ENCODE data around the gene UBE3D. TPM values are rescaled to one million over a fixed set of nuclear protein-coding genes. Genes with fewer than 3 reads are reported as not detected.
A peak's percentile ranks its signal among the peaks of the same experiment; 100 is the strongest.

Gene UBE3D, protein sequence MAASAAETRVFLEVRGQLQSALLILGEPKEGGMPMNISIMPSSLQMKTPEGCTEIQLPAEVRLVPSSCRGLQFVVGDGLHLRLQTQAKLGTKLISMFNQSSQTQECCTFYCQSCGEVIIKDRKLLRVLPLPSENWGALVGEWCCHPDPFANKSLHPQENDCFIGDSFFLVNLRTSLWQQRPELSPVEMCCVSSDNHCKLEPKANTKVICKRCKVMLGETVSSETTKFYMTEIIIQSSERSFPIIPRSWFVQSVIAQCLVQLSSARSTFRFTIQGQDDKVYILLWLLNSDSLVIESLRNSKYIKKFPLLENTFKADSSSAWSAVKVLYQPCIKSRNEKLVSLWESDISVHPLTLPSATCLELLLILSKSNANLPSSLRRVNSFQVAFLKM
- 4.1 to 6.3 TPM (median 4.5 TPM) in 3 replicates for polyA plus RNA-seq
- polyA plus RNA-seq (2011; ENCODE audit: low read depth), result 6.7 TPM
- 3.8 and 5.9 TPM in 2 replicates for polyA plus RNA-seq (2011; cell fraction: cytosol; rRNA removed)
- 6.0 and 6.8 TPM in 2 replicates for polyA plus RNA-seq (2011; cell fraction: nucleus; rRNA removed)
- 3.7 and 6.3 TPM in 2 replicates for polyA plus RNA-seq (2012; ENCODE audit: low replicate concordance)
- polyA minus RNA-seq, result 1.2 to 9.9 TPM (median 3.8 TPM) in 3 replicates
- 1.7 TPM for polyA minus RNA-seq (2011; cell fraction: cytosol; rRNA and poly(A)+ RNA removed)
- 6.5 and 16.5 TPM in 2 replicates for polyA minus RNA-seq (2011; cell fraction: nucleus; rRNA and poly(A)+ RNA removed)

- Histone ChIP-seq H3K4me1 (ENCODE audit: control insufficient read depth, extremely low read depth, insufficient read depth, low read length) (peaks cover 25% of the 10 kb centered on the region), H2AFZ (ENCODE audit: control insufficient read depth, low read length) (peak within 1 kb of the TSS; percentile 93), H3K36me3 (ENCODE audit: control insufficient read depth in 2 of 2, extremely low read depth in 1 of 2, insufficient read depth in 2 of 2, low read length in 2 of 2) (no peaks in the 10 kb centered on the region), H4K20me1 (ENCODE audit: control insufficient read depth, extremely low read depth, insufficient read depth, low read length) (no peaks in the 10 kb centered on the region), H3K27ac (ENCODE audit: control insufficient read depth, insufficient read depth, low read length) (peak within 1 kb of the TSS; percentile 54), H3K9ac (ENCODE audit: control insufficient read depth, extremely low read depth, insufficient read depth, low read length) (peak within 1 kb of the TSS; percentile 85), H3K79me2 (ENCODE audit: control insufficient read depth, insufficient read depth, low read length) (peaks cover 30% of the 10 kb centered on the region), H3K4me2 (ENCODE audit: control insufficient read depth, extremely low read depth, insufficient read depth, low read depth, low read length) (peak within 1 kb of the TSS; percentile 74), H3K4me3 (ENCODE audit: control insufficient read depth in 2 of 3, extremely low read depth in 1 of 3, insufficient read depth in 2 of 3, low read depth in 1 of 3, low read length in 3 of 3) (peak within 1 kb of the TSS; percentile 74 to 96 (median 92)), H3K9me1 (ENCODE audit: control insufficient read depth, extremely low read depth, insufficient read depth, low read length) (no peaks in the 10 kb centered on the region), H3K27me3 (ENCODE audit: control insufficient read depth, extremely low read depth, insufficient read depth, low read length) (no peaks in the 10 kb centered on the region), H3K9me3 (ENCODE audit: control insufficient read depth, low read depth, low read length) (no peaks in the 10 kb centered on the region)
- FAIRE-seq, result no peak
- dilution Hi-C loops (cut with MboI; ENCODE audit: extremely low pct_ligation_motif_present, low sequenced_read_pairs), result no loop called here
- DNase-seq (ENCODE audit: low read depth, low spot score), result peak; percentile 40
- TF ChIP-seq CTCF (optimal IDR thresholded peaks at IDR 0.05 in 1 of 3, IDR thresholded peaks at IDR 0.05 in 1 of 3, conservative IDR thresholded peaks at IDR 0.05 in 1 of 3; ENCODE audit: extremely low read depth in 1 of 3, insufficient read depth in 2 of 3, low read length in 3 of 3) (peak; percentile 73 to 98 (median 93)), EZH2 (IDR thresholded peaks at IDR 0.05; ENCODE audit: low read length) (no peak)
Measured at GRCh38 chr6:83065511-83066192, at the start of gene UBE3D. Gene UBE3D, minus strand, starts transcription at chr6:83065841. Its CDS starts 123 bp downstream, at chr6:83065718.

DNA sequence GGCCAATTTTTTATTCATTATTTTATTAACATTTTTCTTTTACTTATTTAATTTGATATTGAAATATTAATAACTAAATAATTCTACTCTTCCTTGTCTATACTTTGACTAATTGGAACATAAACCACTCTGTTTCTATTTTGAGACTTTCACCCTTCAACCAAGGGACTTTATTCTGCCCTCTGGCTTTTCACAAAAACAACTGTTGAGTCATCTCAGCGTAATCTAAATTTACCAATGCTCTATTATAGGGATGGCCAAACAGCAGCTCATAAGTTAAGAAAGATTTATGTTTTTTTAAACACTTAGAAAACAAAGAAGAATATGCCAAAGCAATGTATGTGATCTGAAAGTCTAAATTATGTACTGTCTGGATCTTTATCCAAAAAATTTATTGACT lies 48.5 kb upstream of the UBE3D start:
- Histone ChIP-seq H3K9me3 (ENCODE audit: control insufficient read depth, low read depth, low read length) (no peaks in the 10 kb centered on the region), H3K36me3 (ENCODE audit: control insufficient read depth in 2 of 2, extremely low read depth in 1 of 2, insufficient read depth in 2 of 2, low read length in 2 of 2) (peaks cover 1 to 2% of the 10 kb centered on the region in 2 experiments), H2AFZ (ENCODE audit: control insufficient read depth, low read length) (no peak overlapping the region), H3K27me3 (ENCODE audit: control insufficient read depth, extremely low read depth, insufficient read depth, low read length) (no peaks in the 10 kb centered on the region), H3K4me1 (ENCODE audit: control insufficient read depth, extremely low read depth, insufficient read depth, low read length) (peaks cover 4% of the 10 kb centered on the region), H3K9ac (ENCODE audit: control insufficient read depth, extremely low read depth, insufficient read depth, low read length) (no peak overlapping the region), H3K4me2 (ENCODE audit: control insufficient read depth, extremely low read depth, insufficient read depth, low read depth, low read length) (no peak overlapping the region), H4K20me1 (ENCODE audit: control insufficient read depth, extremely low read depth, insufficient read depth, low read length) (no peaks in the 10 kb centered on the region), H3K27ac (ENCODE audit: control insufficient read depth, insufficient read depth, low read length) (no peak overlapping the region), H3K4me3 (ENCODE audit: control insufficient read depth in 2 of 3, extremely low read depth in 1 of 3, insufficient read depth in 2 of 3, low read depth in 1 of 3, low read length in 3 of 3) (no peak overlapping the region), H3K9me1 (ENCODE audit: control insufficient read depth, extremely low read depth, insufficient read depth, low read length) (no peaks in the 10 kb centered on the region), H3K79me2 (ENCODE audit: control insufficient read depth, insufficient read depth, low read length) (no peaks in the 10 kb centered on the region)
- FAIRE-seq, result no peak
- dilution Hi-C loops (cut with MboI; ENCODE audit: extremely low pct_ligation_motif_present, low sequenced_read_pairs), result no loop called here
- TF ChIP-seq EZH2 (IDR thresholded peaks at IDR 0.05; ENCODE audit: low read length) (no peak), CTCF (optimal IDR thresholded peaks at IDR 0.05 in 1 of 3, IDR thresholded peaks at IDR 0.05 in 1 of 3, conservative IDR thresholded peaks at IDR 0.05 in 1 of 3; ENCODE audit: extremely low read depth in 1 of 3, insufficient read depth in 2 of 3, low read length in 3 of 3) (no peak)
- no peak for DNase-seq (ENCODE audit: low read depth, low spot score)

Data from keratinocyte (primary cell).